Panc1 (cell line): ENCODE data around the gene CUL4A.

Experiments
- CTCF ChIP-seq: fragments of 450-650 bp; IDR thresholded peaks from 2 replicates; pipeline ENCODE4 v1.5.1; 2017; ENCODE audit warnings: mild to moderate bottlenecking
- POLR2AphosphoS5 ChIP-seq: IDR thresholded peaks from 2 replicates; pipeline ENCODE4 v1.6.1; 2012; ENCODE audit warnings: mild to moderate bottlenecking, low read depth, low read length, moderate library complexity
- REST ChIP-seq, 2 experiments: IDR thresholded peaks; 2 replicates each; pipeline ENCODE4 v1.6.1; 2011 to 2012; ENCODE audit warnings: low read depth in 2 of 2, control low read depth in 1 of 2, low read length in 1 of 2, mild to moderate bottlenecking in 1 of 2, moderate library complexity in 1 of 2; ENCODE audit not compliant: insufficient read depth in 1 of 2
- SIN3A ChIP-seq: IDR thresholded peaks from 2 replicates; pipeline ENCODE4 v1.6.1; 2012; ENCODE audit warnings: low read depth, mild to moderate bottlenecking, low read length, moderate library complexity, borderline replicate concordance; ENCODE audit not compliant: insufficient read depth
- TCF7L2 ChIP-seq: IDR thresholded peaks from 2 replicates; pipeline ENCODE4 v1.6.1; 2011; ENCODE audit warnings: mild to moderate bottlenecking, low read depth, low read length, inconsistent platforms

DNA sequence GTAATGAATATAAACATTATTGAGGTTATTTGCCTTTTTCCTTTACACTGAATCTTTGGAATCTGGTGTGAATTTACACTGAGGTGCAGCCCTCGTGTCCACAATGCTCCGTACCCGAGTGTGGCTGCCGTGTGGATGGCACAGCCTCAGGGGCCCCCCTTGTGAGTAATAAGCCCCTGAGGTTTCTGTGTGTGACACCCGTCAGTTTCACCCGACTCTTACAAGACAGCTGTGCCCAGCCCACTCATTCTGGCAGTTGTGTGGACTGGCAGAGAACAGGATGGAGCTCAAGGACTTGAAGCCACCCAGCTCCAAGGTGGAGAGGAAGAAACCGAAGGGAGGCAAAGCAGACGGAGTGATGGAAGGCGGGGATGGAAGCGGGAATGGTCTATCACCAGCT lies 43.1 kb upstream of the CUL4A start:
- TF ChIP-seq CTCF: no peak
- no peak for TF ChIP-seq TCF7L2
- no peak for TF ChIP-seq SIN3A
- TF ChIP-seq REST (IDR thresholded peaks at IDR 0.05; ENCODE audit: insufficient read depth in 1 of 2, low read depth in 2 of 2, low read length in 1 of 2): no peak
- TF ChIP-seq POLR2AphosphoS5: no peak
